GM12874 (cell line): ENCODE data around the gene CBR1.

ENCODE experiments used
- CTCF ChIP-seq: IDR thresholded peaks from 2 replicates; pipeline ENCODE4 v1.5.1; 2011; ENCODE audit warnings: low read depth, mild to moderate bottlenecking, control low read depth, low read length, moderate library complexity; ENCODE audit not compliant: insufficient read depth

The CBR1 gene

DNA sequence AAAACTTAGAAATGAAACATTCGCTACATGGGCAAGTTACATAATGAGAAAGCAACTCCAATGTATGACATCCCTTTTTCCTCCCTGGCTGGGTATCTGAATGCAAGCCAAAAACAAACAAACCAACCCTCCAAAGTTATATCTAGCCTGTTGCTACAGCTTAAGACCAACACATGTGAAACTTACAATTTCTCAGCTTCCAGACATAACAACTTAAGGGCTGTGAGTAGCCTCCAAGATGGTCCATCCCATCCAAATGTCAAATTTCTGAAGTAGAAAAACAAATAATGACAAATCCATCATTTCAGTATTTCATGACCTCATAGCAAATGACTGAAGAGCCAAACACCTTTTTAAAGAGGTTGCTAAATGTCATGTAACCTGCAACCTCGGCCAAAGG is 29.4 kb upstream of the CBR1 start:
- TF ChIP-seq CTCF: no peak

DNA sequence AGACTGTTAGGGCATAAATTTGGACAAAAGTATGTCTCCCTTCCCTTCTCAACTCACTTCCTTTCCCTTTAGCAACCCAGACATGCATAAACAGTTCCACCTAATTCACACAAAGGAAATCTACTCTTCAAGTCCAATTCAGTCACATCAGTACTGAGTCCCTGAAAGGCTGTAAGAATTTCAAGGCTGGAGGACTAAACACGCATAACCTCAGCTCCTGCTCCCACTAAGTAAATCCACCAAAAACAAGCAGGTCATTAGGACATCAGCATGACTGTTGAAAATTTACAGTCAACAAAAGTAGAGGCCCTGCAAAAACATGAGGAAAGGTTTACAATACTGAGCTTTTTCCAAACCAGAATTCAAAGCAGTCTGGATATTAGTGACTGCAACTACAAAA is 27.9 kb upstream of the CBR1 start:
- no peak for TF ChIP-seq CTCF

DNA sequence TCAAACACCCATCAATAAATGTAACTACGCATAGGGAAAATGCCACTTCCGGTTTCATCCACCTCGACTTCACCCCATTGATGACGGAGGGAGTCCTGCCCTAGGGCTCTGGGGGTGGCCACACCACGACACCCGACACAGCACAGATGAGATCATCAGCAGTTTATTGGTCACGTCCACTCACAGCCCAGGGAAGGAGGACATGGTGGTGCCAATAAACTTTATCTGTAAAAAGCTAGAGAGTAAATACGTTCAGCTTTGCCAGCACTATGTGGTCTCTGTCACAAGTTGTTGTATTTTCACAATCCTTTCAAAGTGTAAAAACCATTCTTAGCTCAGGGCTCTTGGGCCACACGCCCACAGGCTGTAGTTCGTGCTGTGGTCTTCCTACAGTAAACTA is 25.8 kb upstream of the CBR1 start:
- no peak for TF ChIP-seq CTCF

DNA sequence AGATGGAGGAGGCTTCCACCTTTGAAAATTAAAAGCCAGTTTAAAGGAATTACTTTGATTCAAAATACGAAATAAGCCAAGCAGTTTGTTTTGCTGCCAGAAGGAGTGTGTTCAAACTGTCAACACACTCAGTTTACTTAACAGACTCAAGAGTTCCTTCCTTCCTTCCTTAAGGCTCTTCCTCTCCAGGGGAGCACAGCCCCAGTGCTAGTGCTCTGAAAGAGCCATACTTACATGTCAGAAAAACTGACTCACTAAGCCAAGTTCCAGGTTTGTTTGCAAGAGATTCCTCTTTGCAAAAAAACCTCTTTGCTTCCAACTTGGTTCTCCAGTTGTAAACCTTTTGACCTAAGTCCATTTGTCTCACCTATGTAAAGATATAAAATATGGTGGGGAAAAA is 23.8 kb upstream of the CBR1 start:
- TF ChIP-seq CTCF: no peak

DNA sequence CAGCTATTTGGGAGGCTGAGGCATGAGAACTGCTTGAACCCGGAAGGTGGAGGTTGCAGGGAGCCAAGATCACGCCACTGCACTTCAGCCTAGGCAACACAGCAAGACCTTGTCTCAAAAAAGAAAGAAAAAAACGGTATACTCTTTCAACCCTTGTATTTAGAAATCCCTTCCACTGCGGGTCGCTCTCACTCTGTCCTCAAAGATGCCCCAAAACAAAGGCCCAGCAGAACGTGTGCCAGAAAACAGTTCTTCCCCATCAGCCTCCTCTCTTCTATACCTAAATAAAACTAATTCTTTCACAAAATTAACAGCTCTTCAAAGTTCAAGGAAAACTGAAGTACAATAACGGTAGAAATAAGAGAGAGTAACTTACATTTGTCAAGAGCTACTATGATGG is 22.7 kb upstream of the CBR1 start:
- TF ChIP-seq CTCF: no peak

GRCh38 chr21:36048357-36048756 is 21.5 kb upstream of the CBR1 start:
- TF ChIP-seq CTCF: no peak

GRCh38 chr21:36052860-36053714 is 16.7 kb upstream of the CBR1 start:
- TF ChIP-seq CTCF: no peak

DNA sequence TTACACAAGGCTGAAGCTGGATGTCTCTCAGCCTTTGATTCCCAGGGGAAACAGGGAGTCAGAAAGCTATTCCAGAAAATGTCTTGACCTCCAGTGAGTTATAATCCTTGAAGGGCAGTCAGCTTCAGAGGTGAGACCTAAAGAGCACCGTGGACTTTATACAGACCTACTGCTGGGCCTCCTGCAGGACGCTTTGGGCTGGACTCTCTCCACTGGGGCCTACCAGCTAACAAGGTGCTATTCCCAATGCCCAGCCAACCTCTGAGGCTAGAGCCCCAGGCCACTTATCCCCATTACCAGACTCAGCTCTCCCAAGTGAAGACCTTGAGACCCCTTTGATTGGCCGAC is 16.1 kb upstream of the CBR1 start:
- no peak for TF ChIP-seq CTCF
